Measurements from ENCODE around the gene RAVER1. TPM values are rescaled to one million over a fixed set of nuclear protein-coding genes. Genes with fewer than 3 reads are reported as not detected.
"Not testable (repeated sequence)": the region's sequence is repeated elsewhere in the genome, so short reads cannot be mapped to it uniquely, and the experiment has no call there.

The RAVER1 gene
- total RNA-seq, 1 experiment from 2014 or later, result 36.1 TPM

- POLR2A ChIA-PET, result interaction anchor here (5.0 kb wide), 1 partner anchor 9 kb away, joined by 22 read pairs; the partner anchor contains the start of gene RAVER1
- H3K9me3 Mint-ChIP-seq (ENCODE audit: unreplicated experiment), result no peaks in the 10 kb centered on the region
- CTCF ChIA-PET, result interaction anchor here (0.6 to 1.2 kb wide), 4 partner anchors 8 to 405 kb away, joined by 3 read pairs; no protein-coding TSS in a partner anchor
- no peak for TF ChIP-seq CTCF (IDR thresholded peaks at IDR 0.05; ENCODE audit: unreplicated experiment)
- H3K4me3 Mint-ChIP-seq (ENCODE audit: unreplicated experiment), result no peak overlapping the region
- H3K36me3 Mint-ChIP-seq (ENCODE audit: insufficient read depth, unreplicated experiment), result no peaks in the 10 kb centered on the region
- H3K27me3 Mint-ChIP-seq (ENCODE audit: insufficient read depth, unreplicated experiment), result no peaks in the 10 kb centered on the region
- no peak for DNase-seq (ENCODE audit: unreplicated experiment)
- H3K27ac Mint-ChIP-seq (ENCODE audit: low read depth, unreplicated experiment), result no peak overlapping the region
- intact Hi-C loops (cut with micrococcal nuclease), result no loop called here
- BruUV-seq (replicated peaks), result no TSS peak
- H3K4me1 Mint-ChIP-seq (ENCODE audit: insufficient read depth, unreplicated experiment), result peaks cover 4% of the 10 kb centered on the region
Observed at GRCh38 chr19:10343495-10343894, 10.2 kb upstream of the RAVER1 start.

GRCh38 chr19:10339977-10340376, 6.6 kb upstream of the RAVER1 start:
- H3K27me3 Mint-ChIP-seq (ENCODE audit: insufficient read depth, unreplicated experiment), result no peaks in the 10 kb centered on the region
- H3K9me3 Mint-ChIP-seq (ENCODE audit: unreplicated experiment), result no peaks in the 10 kb centered on the region
- H3K4me3 Mint-ChIP-seq (ENCODE audit: unreplicated experiment), result no peak overlapping the region
- POLR2A ChIA-PET, result no interaction called here
- TF ChIP-seq CTCF (IDR thresholded peaks at IDR 0.05; ENCODE audit: unreplicated experiment), result no peak
- H3K27ac Mint-ChIP-seq (ENCODE audit: low read depth, unreplicated experiment), result no peak overlapping the region
- no peak for DNase-seq (ENCODE audit: unreplicated experiment)
- no peaks in the 10 kb centered on the region for H3K36me3 Mint-ChIP-seq (ENCODE audit: insufficient read depth, unreplicated experiment)
- intact Hi-C loops (cut with micrococcal nuclease), result no loop called here
- CTCF ChIA-PET, result interaction anchor here (0.6 to 1.2 kb wide), 2 partner anchors 65 to 119 kb away, joined by 3 read pairs; no protein-coding TSS in a partner anchor
- no peaks in the 10 kb centered on the region for H3K4me1 Mint-ChIP-seq (ENCODE audit: insufficient read depth, unreplicated experiment)
- BruUV-seq (replicated peaks), result no TSS peak

- intact Hi-C loops (cut with micrococcal nuclease), result no loop called here
- H3K36me3 Mint-ChIP-seq (ENCODE audit: insufficient read depth, unreplicated experiment), result no peaks in the 10 kb centered on the region
- H3K9me3 Mint-ChIP-seq (ENCODE audit: unreplicated experiment), result no peaks in the 10 kb centered on the region
- CTCF ChIA-PET, result no interaction called here
- no peak for DNase-seq (ENCODE audit: unreplicated experiment)
- no peak within 1 kb of the TSS for H3K27ac Mint-ChIP-seq (ENCODE audit: low read depth, unreplicated experiment)
- BruUV-seq (replicated peaks), result no TSS peak
- TF ChIP-seq CTCF (IDR thresholded peaks at IDR 0.05; ENCODE audit: unreplicated experiment), result no peak
- POLR2A ChIA-PET, result no interaction called here
- no peak within 1 kb of the TSS for H3K4me3 Mint-ChIP-seq (ENCODE audit: unreplicated experiment)
- no peaks in the 10 kb centered on the region for H3K27me3 Mint-ChIP-seq (ENCODE audit: insufficient read depth, unreplicated experiment)
- H3K4me1 Mint-ChIP-seq (ENCODE audit: insufficient read depth, unreplicated experiment), result no peaks in the 10 kb centered on the region
Observed at GRCh38 chr19:10339380-10339960, 6.1 kb upstream of the RAVER1 start, which contains the start of gene ICAM3. ICAM3 (minus strand) TSS chr19:10339624; CDS start chr19:10339614, 10 bp downstream.

GRCh38 chr19:10338940-10339339, 5.6 kb upstream of the RAVER1 start:
- ChIA-PET CTCF (interaction anchor here (0.6 kb wide), 1 partner anchor 31 kb away, joined by 4 read pairs; no protein-coding TSS in a partner anchor), POLR2A (interaction anchor here (1.0 kb wide), 1 partner anchor 24 kb away, joined by 4 read pairs; no protein-coding TSS in a partner anchor)
- no TSS peak for BruUV-seq (replicated peaks)
- DNase-seq (ENCODE audit: unreplicated experiment), result no peak
- Mint-ChIP-seq H3K27me3 (ENCODE audit: insufficient read depth, unreplicated experiment) (no peaks in the 10 kb centered on the region), H3K4me3 (ENCODE audit: unreplicated experiment) (no peak overlapping the region), H3K36me3 (ENCODE audit: insufficient read depth, unreplicated experiment) (no peaks in the 10 kb centered on the region), H3K27ac (ENCODE audit: low read depth, unreplicated experiment) (no peak overlapping the region), H3K9me3 (ENCODE audit: unreplicated experiment) (no peaks in the 10 kb centered on the region), H3K4me1 (ENCODE audit: insufficient read depth, unreplicated experiment) (no peaks in the 10 kb centered on the region)
- intact Hi-C loops (cut with micrococcal nuclease), result no loop called here
- TF ChIP-seq CTCF (IDR thresholded peaks at IDR 0.05; ENCODE audit: unreplicated experiment), result no peak

GRCh38 chr19:10336725-10337124, 3.4 kb upstream of the RAVER1 start:
- not testable (repeated sequence) for H3K9me3 Mint-ChIP-seq (ENCODE audit: unreplicated experiment); BruUV-seq (replicated peaks)
- POLR2A ChIA-PET, result interaction anchor here (0.7 kb wide), 2 partner anchors 17 to 44 kb away, joined by 3 read pairs; partner anchors contain the start of gene TYK2

More at GRCh38 chr19:10336725-10337124, 3.4 kb upstream of the RAVER1 start:
- H3K27ac Mint-ChIP-seq (ENCODE audit: low read depth, unreplicated experiment); H3K4me1 Mint-ChIP-seq (ENCODE audit: insufficient read depth, unreplicated experiment); intact Hi-C loops (cut with micrococcal nuclease); H3K27me3 Mint-ChIP-seq (ENCODE audit: insufficient read depth, unreplicated experiment); DNase-seq (ENCODE audit: unreplicated experiment); H3K36me3 Mint-ChIP-seq (ENCODE audit: insufficient read depth, unreplicated experiment); H3K4me3 Mint-ChIP-seq (ENCODE audit: unreplicated experiment): not testable (repeated sequence)
- CTCF ChIA-PET, result interaction anchor here (0.6 to 1.5 kb wide), 5 partner anchors 41 to 1229 kb away, joined by 3 to 5 read pairs (median 3); no protein-coding TSS in a partner anchor

Data from MCF 10A (cell line).